NCI-H146 (cell line): ENCODE results near the gene TMEM117.
"Not testable (repeated sequence)": the region's sequence is repeated elsewhere in the genome, so short reads cannot be mapped to it uniquely, and the experiment has no call there.

Experiments used
- DNase-seq: peaks from one replicate; lab custom pipeline; 2025; lab: John Stamatoyannopoulos, UW

TMEM117 gene

GRCh38 chr12:44296624-44297197 lies 460.8 kb downstream of the TMEM117 start:
- no peak for DNase-seq

GRCh38 chr12:44299524-44299923 lies 463.6 kb downstream of the TMEM117 start:
- DNase-seq: no peak

- no peak for DNase-seq
Observed at GRCh38 chr12:44307506-44308168, 471.8 kb downstream of the TMEM117 start.

DNA sequence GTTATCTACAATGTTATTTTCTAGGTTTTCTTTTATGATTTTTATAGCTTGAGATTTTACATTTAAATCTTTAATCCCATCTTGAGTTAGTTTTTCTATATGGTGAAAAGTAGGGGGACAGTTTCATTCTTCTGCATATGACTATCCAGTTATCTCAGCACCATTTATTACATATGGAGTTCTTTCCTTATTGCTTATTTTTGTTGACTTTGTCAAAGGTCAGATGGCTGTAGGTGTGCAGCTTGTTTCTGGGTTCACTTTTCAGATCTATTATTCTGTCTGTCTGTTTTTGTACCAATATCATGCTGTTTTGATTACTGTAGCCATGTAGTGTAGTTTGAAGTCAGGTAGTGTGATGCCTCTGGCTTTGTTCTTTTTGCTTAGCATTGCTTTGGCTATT lies 477.3 kb downstream of the TMEM117 start:
- DNase-seq: no peak

- no peak for DNase-seq
Observed at GRCh38 chr12:44314007-44314500, 478.2 kb downstream of the TMEM117 start.

- peak; percentile 62 for DNase-seq
Observed at GRCh38 chr12:44317651-44318126, 481.8 kb downstream of the TMEM117 start.

DNA sequence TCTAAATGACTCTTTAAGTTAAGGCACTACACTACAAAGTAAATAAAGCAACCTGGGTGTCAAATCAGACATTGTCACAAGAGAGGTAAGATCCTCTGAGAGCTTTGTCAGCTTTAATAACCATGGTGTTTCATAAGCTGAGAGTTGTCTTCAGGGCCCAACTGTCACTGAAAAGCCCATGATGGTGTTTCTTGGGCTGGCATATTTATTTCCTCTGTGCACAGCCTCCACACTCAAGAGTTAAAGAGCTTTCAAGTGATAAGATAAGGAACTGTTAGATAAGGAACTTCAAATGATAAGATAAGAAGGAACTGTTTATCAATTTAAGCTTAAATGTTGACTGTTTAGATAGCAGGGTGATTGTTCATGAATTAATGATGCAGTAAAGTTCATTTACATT lies 495.4 kb downstream of the TMEM117 start:
- no peak for DNase-seq

GRCh38 chr12:44334347-44334746 lies 498.5 kb downstream of the TMEM117 start:
- no peak for DNase-seq

GRCh38 chr12:44335030-44335429 lies 499.1 kb downstream of the TMEM117 start:
- no peak for DNase-seq

DNA sequence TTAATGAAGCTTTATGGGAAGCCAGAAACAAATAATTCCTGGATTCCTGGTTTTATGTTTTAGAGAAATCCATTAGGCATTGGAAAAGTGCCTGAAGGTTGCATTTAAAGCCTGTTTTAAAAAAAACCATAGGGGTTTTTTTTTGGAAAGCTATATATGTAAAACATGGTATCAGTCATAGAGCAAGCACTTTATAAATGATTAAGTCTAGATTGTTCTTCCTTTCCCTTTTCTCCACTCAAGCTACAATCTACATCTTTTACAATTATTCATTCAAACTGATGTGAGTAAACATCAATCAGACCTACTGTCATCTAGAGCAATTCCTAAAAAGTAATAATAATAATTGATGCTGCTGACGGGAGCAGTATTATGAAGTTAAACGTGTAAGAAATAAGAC lies 500.7 kb downstream of the TMEM117 start:
- no peak for DNase-seq

- DNase-seq: no peak
Observed at GRCh38 chr12:44342371-44342770, 506.5 kb downstream of the TMEM117 start.

GRCh38 chr12:44347145-44347544 lies 511.3 kb downstream of the TMEM117 start:
- no peak for DNase-seq

GRCh38 chr12:44357494-44357893 lies 521.6 kb downstream of the TMEM117 start:
- no peak for DNase-seq

DNA sequence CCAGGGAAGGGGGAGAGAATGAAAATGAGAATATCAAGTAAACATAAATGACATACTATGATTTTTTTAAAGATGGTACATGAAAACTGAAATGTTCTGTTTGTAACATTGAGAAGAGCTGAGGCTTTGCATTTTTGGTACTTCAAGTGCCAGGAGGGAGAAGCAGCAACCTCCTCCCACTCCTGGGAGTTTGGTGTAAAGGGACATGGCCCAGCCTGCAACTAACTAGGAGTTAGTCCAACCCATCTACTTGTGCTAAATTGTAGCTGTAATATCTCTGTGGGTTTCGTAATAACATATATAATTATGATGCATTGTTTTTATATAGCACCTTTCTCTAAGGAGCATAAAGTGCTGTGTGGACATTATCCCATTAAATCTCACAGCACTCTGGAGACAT lies 522.8 kb downstream of the TMEM117 start:
- no peak for DNase-seq

DNA sequence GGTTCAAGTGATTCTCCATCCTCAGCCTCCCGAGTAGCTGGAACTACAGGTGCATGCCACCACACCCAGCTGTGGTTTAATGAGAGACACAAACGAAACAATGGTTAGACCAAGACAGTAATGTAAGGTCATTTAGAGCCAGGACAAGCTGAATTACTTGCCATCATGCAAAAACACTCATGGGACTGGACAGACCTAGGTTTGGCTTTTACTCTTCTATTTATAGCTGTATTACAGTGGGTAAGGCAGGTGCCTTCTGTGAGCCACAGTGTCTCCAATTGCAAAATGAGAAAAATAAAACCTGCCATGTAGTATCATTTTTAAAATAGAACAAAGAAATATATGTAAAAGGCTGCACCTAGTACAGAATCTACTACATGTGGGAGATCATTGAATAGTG lies 527.1 kb downstream of the TMEM117 start:
- no peak for DNase-seq

- DNase-seq: no peak
Observed at GRCh38 chr12:44367136-44367535, 531.3 kb downstream of the TMEM117 start.

DNA sequence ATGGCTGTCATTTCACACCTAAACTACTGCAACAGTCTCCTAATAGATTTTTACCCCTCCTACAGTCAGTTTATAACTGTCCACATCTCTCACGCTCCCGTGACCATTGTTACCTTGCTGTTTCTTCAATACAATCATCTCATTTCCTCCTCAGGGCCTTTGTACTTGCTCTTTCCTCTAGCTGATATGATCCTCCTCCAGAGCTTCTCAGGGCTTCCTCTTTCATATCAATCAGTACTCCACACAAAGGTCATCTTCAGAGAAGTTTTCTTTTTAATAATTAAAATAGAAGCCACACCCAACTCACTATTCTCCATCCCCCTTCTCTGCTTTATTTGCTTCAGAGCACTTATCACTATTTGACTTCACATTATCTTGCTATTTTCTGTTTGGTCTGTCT lies 532.0 kb downstream of the TMEM117 start:
- no peak for DNase-seq

- no peak for DNase-seq
Observed at GRCh38 chr12:44369998-44370397, 534.1 kb downstream of the TMEM117 start.

DNA sequence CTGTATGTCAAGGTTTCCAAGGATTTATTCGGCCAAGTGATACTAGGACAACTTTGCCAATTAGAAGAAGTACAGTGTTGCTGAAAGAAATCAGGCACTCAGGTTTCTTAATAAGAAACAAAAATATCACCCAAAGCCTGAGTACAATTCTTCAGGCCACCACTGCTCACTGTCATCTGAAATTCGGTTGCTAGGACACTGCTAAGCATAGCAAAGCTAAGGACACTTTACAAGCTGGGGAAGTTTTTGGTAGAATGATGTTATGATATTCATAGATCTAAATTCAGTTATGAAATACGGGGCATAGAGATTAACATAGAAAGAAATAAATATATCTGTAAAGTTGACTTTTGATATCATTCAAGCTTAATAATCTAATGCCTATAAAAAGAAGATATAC lies 535.1 kb downstream of the TMEM117 start:
- DNase-seq: no peak

GRCh38 chr12:44372259-44372658 lies 536.4 kb downstream of the TMEM117 start:
- no peak for DNase-seq

- peak; percentile 31 for DNase-seq
Observed at GRCh38 chr12:44375694-44376093, 539.8 kb downstream of the TMEM117 start.

DNA sequence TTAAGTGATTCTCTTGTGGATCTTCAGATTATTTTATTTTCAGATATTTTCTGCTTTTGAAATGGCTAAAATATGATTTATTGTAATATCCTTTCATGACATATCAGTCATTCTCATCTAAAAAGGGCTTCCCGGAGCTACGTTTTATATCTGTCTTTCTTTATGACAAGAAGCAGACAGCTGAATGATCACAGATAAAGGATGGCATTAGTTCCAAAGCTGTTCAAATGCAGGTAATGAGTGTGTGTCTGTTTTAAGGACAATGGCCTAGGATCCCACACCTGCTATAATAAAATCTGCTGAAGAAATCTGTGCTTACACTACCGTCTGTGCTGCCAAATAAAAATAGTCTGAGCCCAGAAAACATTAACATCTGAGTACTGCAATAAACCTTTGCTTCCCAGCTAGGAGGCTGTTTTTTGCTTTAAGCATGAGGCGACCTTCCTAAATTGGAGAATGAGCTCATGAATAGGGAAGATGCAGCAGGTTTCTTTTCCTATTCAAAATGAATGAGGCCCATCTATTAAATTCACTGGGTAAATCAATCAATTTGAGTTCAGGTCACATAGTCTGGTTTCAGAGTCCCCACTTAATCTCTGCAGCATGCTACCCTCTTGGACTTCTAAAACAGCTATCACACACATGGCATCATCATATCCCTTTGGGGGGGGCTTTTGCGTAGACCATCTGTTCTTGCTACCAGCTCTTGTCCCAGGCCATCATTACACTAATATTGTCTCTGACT lies 541.7 kb downstream of the TMEM117 start:
- DNase-seq: peak; percentile 86

- not testable (repeated sequence) for DNase-seq
Observed at GRCh38 chr12:44379113-44379512, 543.2 kb downstream of the TMEM117 start.
